Liver (tissue), 9 donors: ENCODE results near the gene MAP3K20. TPM values are rescaled to one million over a fixed set of nuclear protein-coding genes. Genes with fewer than 3 reads are reported as not detected.

Source experiments
- DNase-seq: peaks from one replicate; pipeline ENCODE4 v3.0.0-alpha.2; 2017; ENCODE audit warnings: low spot score
- H3K27ac ChIP-seq, 2 donors: one replicate each; pipeline ENCODE4 v1.7.0; 2013; ENCODE audit warnings: inconsistent platforms in 2 of 2, low read length in 2 of 2, control low read depth in 1 of 2, low read depth in 1 of 2, mild to moderate bottlenecking in 1 of 2
- H3K27me3 ChIP-seq, 4 donors: one replicate each; pipeline versions ENCODE4 v1.6.1 to v1.7.0; 2013; ENCODE audit warnings: low read length in 3 of 4, inconsistent platforms in 1 of 4, mild to moderate bottlenecking in 1 of 4, moderate library complexity in 1 of 4; ENCODE audit not compliant: control insufficient read depth in 4 of 4, insufficient read depth in 4 of 4
- H3K36me3 ChIP-seq, 4 donors: one replicate each; pipeline versions ENCODE4 v1.6.1 to v1.7.0; 2013; ENCODE audit warnings: low read length in 3 of 4, mild to moderate bottlenecking in 3 of 4, low read depth in 1 of 4, moderate library complexity in 1 of 4; ENCODE audit not compliant: control insufficient read depth in 4 of 4, insufficient read depth in 3 of 4
- H3K4me1 ChIP-seq, 4 donors: one replicate each; pipeline versions ENCODE4 v1.6.1 to v1.7.0; 2013; ENCODE audit warnings: low read length in 3 of 4, mild to moderate bottlenecking in 3 of 4, moderate library complexity in 1 of 4; ENCODE audit not compliant: control insufficient read depth in 4 of 4, insufficient read depth in 4 of 4
- H3K4me3 ChIP-seq, 3 donors: one replicate each; pipeline versions ENCODE4 v1.6.1 to v1.7.0; 2013; ENCODE audit warnings: low read length in 3 of 3, control low read depth in 1 of 3, low read depth in 1 of 3, mild to moderate bottlenecking in 1 of 3
- H3K9ac ChIP-seq, 2 donors: one replicate each; pipeline ENCODE4 v1.7.0; 2013; ENCODE audit warnings: low read length in 2 of 2, mild to moderate bottlenecking in 2 of 2, moderate library complexity in 2 of 2, control low read depth in 1 of 2, low read depth in 1 of 2
- H3K9me3 ChIP-seq, 4 donors: one replicate each; pipeline versions ENCODE4 v1.6.1 to v1.7.0; 2013; ENCODE audit warnings: low read length in 3 of 4; ENCODE audit not compliant: control insufficient read depth in 4 of 4
- CTCF ChIP-seq: fragments of 150-350 bp; IDR thresholded peaks from 2 replicates; pipeline ENCODE4 v1.5.1; 2017; ENCODE audit warnings: improper control_type of control experiment, low read depth, low read length; ENCODE audit not compliant: missing input control
- EGR1 ChIP-seq, 2 donors: IDR thresholded peaks; 2 replicates each; pipeline ENCODE4 v1.6.1; 2016 to 2018; ENCODE audit warnings: antibody characterized with exemption in 2 of 2, low read depth in 2 of 2
- FOXA1 ChIP-seq: IDR thresholded peaks from 2 replicates; pipeline ENCODE4 v1.6.1; 2016; ENCODE audit warnings: antibody characterized with exemption
- FOXA2 ChIP-seq: IDR thresholded peaks from 2 replicates; pipeline ENCODE4 v1.6.1; 2016; ENCODE audit warnings: antibody characterized with exemption
- GABPA ChIP-seq, 2 donors: IDR thresholded peaks in 1 of 2; conservative IDR thresholded peaks in 1 of 2; 2 replicates each; pipeline ENCODE4 v1.6.1; 2016; ENCODE audit warnings: antibody characterized with exemption in 2 of 2, mild to moderate bottlenecking in 1 of 2, moderate library complexity in 1 of 2
- HNF4A ChIP-seq, 2 donors: conservative IDR thresholded peaks; 2 replicates each; pipeline ENCODE4 v1.6.1; 2016; ENCODE audit warnings: antibody characterized with exemption in 2 of 2, mild to moderate bottlenecking in 2 of 2
- HNF4G ChIP-seq: IDR thresholded peaks from 2 replicates; pipeline ENCODE4 v1.6.1; 2016; ENCODE audit warnings: antibody characterized with exemption
- JUND ChIP-seq, 2 donors: IDR thresholded peaks; 2 replicates each; pipeline ENCODE4 v1.6.1; 2016; ENCODE audit warnings: antibody characterized with exemption in 2 of 2
- NR2F2 ChIP-seq: IDR thresholded peaks from 2 replicates; pipeline ENCODE4 v1.6.1; 2016; ENCODE audit warnings: antibody characterized with exemption
- RAD21 ChIP-seq, 2 donors: IDR thresholded peaks; 2 replicates each; pipeline ENCODE4 v1.6.1; 2016; ENCODE audit warnings: antibody characterized with exemption in 2 of 2, mild to moderate bottlenecking in 2 of 2
- REST ChIP-seq: IDR thresholded peaks from 2 replicates; pipeline ENCODE4 v1.6.1; 2016; ENCODE audit warnings: antibody characterized with exemption, mild to moderate bottlenecking
- RXRA ChIP-seq, 2 donors: IDR thresholded peaks; 2 replicates each; pipeline ENCODE4 v1.6.1; 2017 to 2018; ENCODE audit warnings: antibody characterized with exemption in 2 of 2, mild to moderate bottlenecking in 1 of 2
- SP1 ChIP-seq: IDR thresholded peaks from 2 replicates; pipeline ENCODE4 v1.6.1; 2018; ENCODE audit warnings: antibody characterized with exemption, mild to moderate bottlenecking
- TAF1 ChIP-seq: conservative IDR thresholded peaks from 2 replicates; pipeline ENCODE4 v1.6.1; 2016; ENCODE audit warnings: antibody characterized with exemption, mild to moderate bottlenecking
- YY1 ChIP-seq: IDR thresholded peaks from 2 replicates; pipeline ENCODE4 v1.6.1; 2016; ENCODE audit warnings: antibody characterized with exemption, mild to moderate bottlenecking
- WGBS: extraction: QIAGEN DNeasy Blood & Tissue Kit; methylation state at CpG from one replicate; pipeline ENCODE4 v1.1.7; 2013; 5-methylcytosine and 5-hydroxymethylcytosine counted together
- polyA plus RNA-seq, 2 donors: library from polyadenylated mRNA; stranded (reverse) in 1 of 2; unstranded in 1 of 2; fragments of 200-250 nt in 1 of 2; fragments of >200 nt in 1 of 2; fragmentation: Nextera tagmentation in 1 of 2; extraction: Ambion mirVana in 1 of 2; gene quantifications; one replicate each; pipeline versions ENCODE4 v1.2.1 to v1.2.3, GENCODE V29; 2013 to 2015
- total RNA-seq, 2 donors: library from RNA; depleted of rRNA; stranded (reverse); fragments of >200 nt; gene quantifications; one replicate each; pipeline ENCODE4 v1.2.3, GENCODE V29; 2014
- TF ChIP-seq, protein P1 (sequence below): IDR thresholded peaks from 2 replicates; pipeline ENCODE4 v1.6.1; 2016; ENCODE audit warnings: antibody characterized with exemption
- TF ChIP-seq, protein P2 (sequence below): IDR thresholded peaks from 2 replicates; pipeline ENCODE4 v1.6.1; 2016; ENCODE audit warnings: antibody characterized with exemption
- donor health status: healthy.
- donor health status: healthy.
- donor health status: healthy.
- donor health status: healthy.
- donor health status: healthy.

Gene MAP3K20
- total and polyA plus RNA-seq, 4 donors = 9.1 to 22.6 (median 14.9) TPM

GRCh38 chr2:173149491-173149890, 73.8 kb downstream of the MAP3K20 start:
- peaks cover 0 to 2% (median 0%) of the 10 kb centered on the region in 4 donors for H3K36me3 ChIP-seq
- H3K27me3 ChIP-seq = no peaks in the 10 kb centered on the region
- no peak for DNase-seq
- no peak overlapping the region for H3K4me3 ChIP-seq
- H3K27ac ChIP-seq = no peak overlapping the region
- no peaks in the 10 kb centered on the region for H3K9me3 ChIP-seq
- no peaks in the 10 kb centered on the region for H3K4me1 ChIP-seq
- H3K9ac ChIP-seq = no peak overlapping the region
- WGBS = 90% methylated on average over 4 of the region's 4 CpGs
- TF ChIP-seq FOXA1 (no peak), YY1 (no peak), RAD21 (IDR thresholded peaks at IDR 0.05) (no peak), TAF1 (no peak), CTCF (no peak), NR2F2 (no peak), HNF4G (no peak), JUND (IDR thresholded peaks at IDR 0.05) (no peak), RXRA (IDR thresholded peaks at IDR 0.05) (no peak), SP1 (no peak), FOXA2 (no peak), EGR1 (IDR thresholded peaks at IDR 0.05; ENCODE audit: low read depth in 2 of 2) (no peak), GABPA (IDR thresholded peaks at IDR 0.05 in 1 of 2, conservative IDR thresholded peaks at IDR 0.05 in 1 of 2) (no peak), HNF4A (conservative IDR thresholded peaks at IDR 0.05) (no peak), REST (no peak)
- TF ChIP-seq, protein P1, sequence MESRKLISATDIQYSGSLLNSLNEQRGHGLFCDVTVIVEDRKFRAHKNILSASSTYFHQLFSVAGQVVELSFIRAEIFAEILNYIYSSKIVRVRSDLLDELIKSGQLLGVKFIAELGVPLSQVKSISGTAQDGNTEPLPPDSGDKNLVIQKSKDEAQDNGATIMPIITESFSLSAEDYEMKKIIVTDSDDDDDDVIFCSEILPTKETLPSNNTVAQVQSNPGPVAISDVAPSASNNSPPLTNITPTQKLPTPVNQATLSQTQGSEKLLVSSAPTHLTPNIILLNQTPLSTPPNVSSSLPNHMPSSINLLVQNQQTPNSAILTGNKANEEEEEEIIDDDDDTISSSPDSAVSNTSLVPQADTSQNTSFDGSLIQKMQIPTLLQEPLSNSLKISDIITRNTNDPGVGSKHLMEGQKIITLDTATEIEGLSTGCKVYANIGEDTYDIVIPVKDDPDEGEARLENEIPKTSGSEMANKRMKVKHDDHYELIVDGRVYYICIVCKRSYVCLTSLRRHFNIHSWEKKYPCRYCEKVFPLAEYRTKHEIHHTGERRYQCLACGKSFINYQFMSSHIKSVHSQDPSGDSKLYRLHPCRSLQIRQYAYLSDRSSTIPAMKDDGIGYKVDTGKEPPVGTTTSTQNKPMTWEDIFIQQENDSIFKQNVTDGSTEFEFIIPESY = no peak

DNA sequence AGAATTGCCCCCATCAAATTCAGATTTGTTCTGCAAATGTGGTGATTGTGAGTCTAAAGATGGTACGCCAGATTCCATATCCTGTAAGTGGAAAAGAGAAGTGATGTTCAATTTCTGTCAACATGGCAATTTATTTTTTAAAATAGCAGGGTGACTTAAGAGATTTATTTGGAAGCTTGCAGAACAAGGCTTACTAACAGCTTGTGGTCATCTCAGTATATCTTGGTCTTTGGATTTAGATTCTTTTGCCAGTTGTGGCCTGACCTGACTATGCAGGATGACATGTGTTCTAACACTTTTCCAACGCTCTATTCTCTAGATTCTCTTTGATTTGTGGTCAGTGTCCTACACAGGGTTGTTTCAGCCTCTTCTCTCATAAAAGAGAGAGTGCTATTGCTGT, 74.4 kb downstream of the MAP3K20 start:
- H3K4me1 ChIP-seq = no peaks in the 10 kb centered on the region
- H3K36me3 ChIP-seq = peaks cover 0 to 2% (median 0%) of the 10 kb centered on the region in 4 donors
- WGBS = 86% methylated on average over 2 of the region's 2 CpGs
- no peak for DNase-seq
- H3K9ac ChIP-seq = no peak overlapping the region
- no peak overlapping the region for H3K27ac ChIP-seq
- H3K4me3 ChIP-seq = no peak overlapping the region
- H3K27me3 ChIP-seq = no peaks in the 10 kb centered on the region
- H3K9me3 ChIP-seq = no peaks in the 10 kb centered on the region
- TF ChIP-seq FOXA1 (no peak), HNF4A (conservative IDR thresholded peaks at IDR 0.05) (no peak), NR2F2 (no peak), GABPA (IDR thresholded peaks at IDR 0.05 in 1 of 2, conservative IDR thresholded peaks at IDR 0.05 in 1 of 2) (no peak), SP1 (no peak), RXRA (IDR thresholded peaks at IDR 0.05) (no peak), RAD21 (IDR thresholded peaks at IDR 0.05) (no peak), TAF1 (no peak), EGR1 (IDR thresholded peaks at IDR 0.05; ENCODE audit: low read depth in 2 of 2) (no peak), CTCF (no peak), FOXA2 (no peak)
- TF ChIP-seq, protein P2, sequence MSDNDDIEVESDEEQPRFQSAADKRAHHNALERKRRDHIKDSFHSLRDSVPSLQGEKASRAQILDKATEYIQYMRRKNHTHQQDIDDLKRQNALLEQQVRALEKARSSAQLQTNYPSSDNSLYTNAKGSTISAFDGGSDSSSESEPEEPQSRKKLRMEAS = no peak
- TF ChIP-seq, protein P1 = no peak
